BJ (cell line): ENCODE results near the gene FOXN1. TPM values are rescaled to one million over a fixed set of nuclear protein-coding genes. Genes with fewer than 3 reads are reported as not detected.

ENCODE experiments used
- CTCF ChIA-PET: fragments of 350-600 bp; formaldehyde crosslinking; extraction: SDS; loops from one replicate; lab custom pipeline; 2021; ENCODE audit warnings: antibody characterized with exemption, inconsistent platforms; lab: Yijun Ruan, JAX
- POLR2A ChIA-PET: fragments of 300-600 bp; sonication (Branson Sonifier 250); formaldehyde crosslinking; extraction: SDS; loops from one replicate; lab custom pipeline; 2021; ENCODE audit warnings: antibody characterized with exemption; lab: Charles Lee
- DNase-seq: peaks from one replicate; pipeline ENCODE4 v3.0.0-alpha.2; 2011; ENCODE audit warnings: low read depth
- H3K27me3 ChIP-seq: 2 replicates; pipeline ENCODE4 v1.6.0; 2011; ENCODE audit warnings: low read length; ENCODE audit not compliant: control insufficient read depth, insufficient read depth
- H3K36me3 ChIP-seq: 2 replicates; pipeline ENCODE4 v1.5.1; 2011; ENCODE audit warnings: low read length; ENCODE audit not compliant: control insufficient read depth, insufficient read depth
- H3K4me3 ChIP-seq: 2 replicates; pipeline ENCODE4 v1.5.1; 2011; ENCODE audit warnings: low read depth, mild to moderate bottlenecking, control low read depth, low read length
- CTCF ChIP-seq: IDR thresholded peaks from 2 replicates; pipeline ENCODE4 v1.5.1; 2011; ENCODE audit warnings: low read depth, mild to moderate bottlenecking, control low read depth, inconsistent platforms, low read length, moderate library complexity; ENCODE audit not compliant: insufficient read depth
- polyA plus RNA-seq: library from polyadenylated mRNA; depleted of rRNA; stranded (reverse); fragments of >200 nt; gene quantifications from 2 replicates; pipeline ENCODE4 v1.2.3, GENCODE V29; 2011

The FOXN1 gene
- polyA plus RNA-seq, 1 experiment: not detected

- no peaks in the 10 kb centered on the region for H3K27me3 ChIP-seq
- CTCF ChIA-PET: interaction anchor here (0.7 to 1.9 kb wide), 6 partner anchors 12 to 36 kb away, joined by 3 to 7 read pairs (median 6); partner anchors contain the start of gene UNC119
- peak within 1 kb of the TSS; percentile 39 for H3K4me3 ChIP-seq
- peaks cover 14% of the 10 kb centered on the region for H3K36me3 ChIP-seq
- peak; percentile 66 for DNase-seq
- POLR2A ChIA-PET: interaction anchor here (0.6 kb wide), 1 partner anchor 381 kb away, joined by 4 read pairs; no protein-coding TSS in a partner anchor
- TF ChIP-seq CTCF: no peak
Observed at GRCh38 chr17:28576758-28577465, 70.8 kb downstream of the FOXN1 start, which contains the start of gene ALDOC. Gene ALDOC, minus strand, starts transcription at chr17:28576895. Its CDS starts 1,363 bp downstream, at chr17:28575532.

GRCh38 chr17:28577466-28577824, 71.3 kb downstream of the FOXN1 start:
- no peak overlapping the region for H3K4me3 ChIP-seq
- DNase-seq: no peak
- H3K36me3 ChIP-seq: peaks cover 14% of the 10 kb centered on the region
- POLR2A ChIA-PET: no interaction called here
- CTCF ChIA-PET: interaction anchor here (0.7 to 1.9 kb wide), 5 partner anchors 11 to 35 kb away, joined by 3 to 7 read pairs (median 5); no protein-coding TSS in a partner anchor
- no peak for TF ChIP-seq CTCF
- H3K27me3 ChIP-seq: no peaks in the 10 kb centered on the region

GRCh38 chr17:28578246-28579195, 72.4 kb downstream of the FOXN1 start:
- ChIA-PET CTCF (interaction anchor here (0.9 to 1.3 kb wide), 2 partner anchors 18 to 31 kb away, joined by 3 to 7 read pairs; no protein-coding TSS in a partner anchor), POLR2A (no interaction called here)
- Histone ChIP-seq H3K27me3 (no peaks in the 10 kb centered on the region), H3K4me3 (no peak overlapping the region), H3K36me3 (peaks cover 14% of the 10 kb centered on the region)
- TF ChIP-seq CTCF: no peak
- no peak for DNase-seq

GRCh38 chr17:28579526-28579925, 73.4 kb downstream of the FOXN1 start:
- ChIA-PET POLR2A (no interaction called here), CTCF (interaction anchor here (0.9 kb wide), 1 partner anchor 32 kb away, joined by 3 read pairs; no protein-coding TSS in a partner anchor)
- no peak for DNase-seq
- Histone ChIP-seq H3K36me3 (peaks cover 11% of the 10 kb centered on the region), H3K27me3 (no peaks in the 10 kb centered on the region), H3K4me3 (no peak overlapping the region)
- no peak for TF ChIP-seq CTCF
